Right ventricle myocardium inferior (tissue), 1 donor: ENCODE results near the gene ULK4. TPM values are rescaled to one million over a fixed set of nuclear protein-coding genes. Genes with fewer than 3 reads are reported as not detected.

ENCODE experiments used
- total RNA-seq: library from RNA; stranded (reverse); fragmentation: NEBNext Ultra II Directional; extraction: Animal tissue kit (Norgen Biotek cat#: 25700); gene quantifications from one replicate; pipeline ENCODE4 v1.2.1, GENCODE V29; 2021
- donor health status: DM: no; HTN: yes; CAD: no; lungs with severe emphysema.

Gene ULK4
- total RNA-seq, 1 donor from 2014 or later = 4.6 TPM

Other genes starting within 250 kb of the ULK4 start
- gene TRAK1, start 129.3 kb upstream of the ULK4 start, total RNA-seq = 267 TPM